ENCODE measurements around the gene SLC16A7. TPM values are rescaled to one million over a fixed set of nuclear protein-coding genes. Genes with fewer than 3 reads are reported as not detected.
A peak's percentile ranks its signal among the peaks of the same experiment; 100 is the strongest.

Gene SLC16A7
- total RNA-seq, 1 donor from 2014 or later, result 1.8 TPM

DNA sequence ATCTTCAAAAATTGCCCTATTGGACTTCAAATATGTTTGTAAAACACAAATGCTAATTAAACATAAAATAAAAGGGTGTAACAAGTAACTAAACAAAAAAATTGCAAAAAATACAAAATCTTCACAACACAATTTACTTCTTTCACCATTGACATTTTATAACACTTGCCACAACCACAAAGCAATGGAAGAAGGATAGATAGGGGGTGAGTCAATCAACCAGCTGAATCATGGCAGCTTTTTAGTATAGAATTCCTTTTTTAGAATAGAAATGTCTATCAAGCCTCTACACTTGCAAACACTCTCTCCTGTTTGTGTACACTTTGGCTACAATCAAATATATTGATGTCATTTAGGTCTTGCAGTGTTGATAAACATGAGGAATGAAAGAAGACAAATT, 232.7 kb downstream of the SLC16A7 start:
- Histone ChIP-seq H3K27ac (no peak overlapping the region), H3K79me2 (ENCODE audit: low read depth) (no peaks in the 10 kb centered on the region), H3K36me3 (no peaks in the 10 kb centered on the region), H3K9me3 (ENCODE audit: low read depth) (peaks cover 4% of the 10 kb centered on the region), H3F3A (ENCODE audit: low read depth) (no peaks in the 10 kb centered on the region), H4K20me1 (ENCODE audit: low read depth) (no peaks in the 10 kb centered on the region), H2AFZ (replicated peaks) (no peak overlapping the region), H3K9ac (no peak overlapping the region), H3K4me1 (no peaks in the 10 kb centered on the region), H3K4me3 (no peak overlapping the region), H3K4me2 (no peak overlapping the region), H3K27me3 (no peaks in the 10 kb centered on the region)
- Mint-ChIP-seq H3K4me3 (no peak overlapping the region), H3K36me3 (no peaks in the 10 kb centered on the region), H3K27me3 (ENCODE audit: insufficient read depth, low read depth) (no peaks in the 10 kb centered on the region), H3K9me3 (no peaks in the 10 kb centered on the region), H3K4me1 (no peaks in the 10 kb centered on the region), H3K27ac (no peak overlapping the region)
- TF ChIP-seq EZH2 (IDR thresholded peaks at IDR 0.05), result no peak
- no peak for TF ChIP-seq EZH2phosphoT487 (IDR thresholded peaks at IDR 0.05)
- TF ChIP-seq, protein P1, sequence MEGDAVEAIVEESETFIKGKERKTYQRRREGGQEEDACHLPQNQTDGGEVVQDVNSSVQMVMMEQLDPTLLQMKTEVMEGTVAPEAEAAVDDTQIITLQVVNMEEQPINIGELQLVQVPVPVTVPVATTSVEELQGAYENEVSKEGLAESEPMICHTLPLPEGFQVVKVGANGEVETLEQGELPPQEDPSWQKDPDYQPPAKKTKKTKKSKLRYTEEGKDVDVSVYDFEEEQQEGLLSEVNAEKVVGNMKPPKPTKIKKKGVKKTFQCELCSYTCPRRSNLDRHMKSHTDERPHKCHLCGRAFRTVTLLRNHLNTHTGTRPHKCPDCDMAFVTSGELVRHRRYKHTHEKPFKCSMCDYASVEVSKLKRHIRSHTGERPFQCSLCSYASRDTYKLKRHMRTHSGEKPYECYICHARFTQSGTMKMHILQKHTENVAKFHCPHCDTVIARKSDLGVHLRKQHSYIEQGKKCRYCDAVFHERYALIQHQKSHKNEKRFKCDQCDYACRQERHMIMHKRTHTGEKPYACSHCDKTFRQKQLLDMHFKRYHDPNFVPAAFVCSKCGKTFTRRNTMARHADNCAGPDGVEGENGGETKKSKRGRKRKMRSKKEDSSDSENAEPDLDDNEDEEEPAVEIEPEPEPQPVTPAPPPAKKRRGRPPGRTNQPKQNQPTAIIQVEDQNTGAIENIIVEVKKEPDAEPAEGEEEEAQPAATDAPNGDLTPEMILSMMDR (IDR thresholded peaks at IDR 0.05), result no peak
- no peak for DNase-seq (ENCODE audit: low spot score)

DNA sequence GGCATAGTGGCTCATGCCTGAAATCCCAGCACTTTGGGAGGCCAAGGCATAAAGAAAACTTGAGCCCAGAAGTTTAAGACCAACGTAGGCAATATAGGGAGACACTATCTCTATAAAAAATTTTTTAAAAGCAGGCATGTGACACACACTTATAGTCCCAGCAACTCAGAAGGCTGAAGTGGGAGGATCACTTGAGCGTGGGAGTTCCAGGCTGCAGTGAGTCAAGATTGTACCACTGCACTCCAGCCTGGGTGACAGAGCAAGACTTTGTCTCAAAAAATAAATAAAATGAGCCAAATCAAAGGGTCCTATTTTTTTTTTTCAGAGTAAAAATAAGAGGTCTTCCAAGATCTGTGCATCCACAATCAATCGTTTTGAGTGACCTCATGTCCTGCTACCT, 237.6 kb downstream of the SLC16A7 start:
- DNase-seq (ENCODE audit: low spot score), result no peak
- Mint-ChIP-seq H3K9me3 (no peaks in the 10 kb centered on the region), H3K27me3 (ENCODE audit: insufficient read depth, low read depth) (no peaks in the 10 kb centered on the region), H3K4me3 (no peak overlapping the region), H3K27ac (no peak overlapping the region), H3K4me1 (no peaks in the 10 kb centered on the region), H3K36me3 (no peaks in the 10 kb centered on the region)
- Histone ChIP-seq H3K9ac (no peak overlapping the region), H3K27ac (no peak overlapping the region), H2AFZ (replicated peaks) (no peak overlapping the region), H3K4me3 (no peak overlapping the region), H3K4me2 (no peak overlapping the region), H3K36me3 (no peaks in the 10 kb centered on the region), H3K79me2 (ENCODE audit: low read depth) (no peaks in the 10 kb centered on the region), H3K4me1 (no peaks in the 10 kb centered on the region), H4K20me1 (ENCODE audit: low read depth) (no peaks in the 10 kb centered on the region), H3F3A (ENCODE audit: low read depth) (no peaks in the 10 kb centered on the region), H3K27me3 (no peaks in the 10 kb centered on the region), H3K9me3 (ENCODE audit: low read depth) (no peaks in the 10 kb centered on the region)
- no peak for TF ChIP-seq EZH2 (IDR thresholded peaks at IDR 0.05)
- TF ChIP-seq, protein P1 (IDR thresholded peaks at IDR 0.05), result no peak
- no peak for TF ChIP-seq EZH2phosphoT487 (IDR thresholded peaks at IDR 0.05)

DNA sequence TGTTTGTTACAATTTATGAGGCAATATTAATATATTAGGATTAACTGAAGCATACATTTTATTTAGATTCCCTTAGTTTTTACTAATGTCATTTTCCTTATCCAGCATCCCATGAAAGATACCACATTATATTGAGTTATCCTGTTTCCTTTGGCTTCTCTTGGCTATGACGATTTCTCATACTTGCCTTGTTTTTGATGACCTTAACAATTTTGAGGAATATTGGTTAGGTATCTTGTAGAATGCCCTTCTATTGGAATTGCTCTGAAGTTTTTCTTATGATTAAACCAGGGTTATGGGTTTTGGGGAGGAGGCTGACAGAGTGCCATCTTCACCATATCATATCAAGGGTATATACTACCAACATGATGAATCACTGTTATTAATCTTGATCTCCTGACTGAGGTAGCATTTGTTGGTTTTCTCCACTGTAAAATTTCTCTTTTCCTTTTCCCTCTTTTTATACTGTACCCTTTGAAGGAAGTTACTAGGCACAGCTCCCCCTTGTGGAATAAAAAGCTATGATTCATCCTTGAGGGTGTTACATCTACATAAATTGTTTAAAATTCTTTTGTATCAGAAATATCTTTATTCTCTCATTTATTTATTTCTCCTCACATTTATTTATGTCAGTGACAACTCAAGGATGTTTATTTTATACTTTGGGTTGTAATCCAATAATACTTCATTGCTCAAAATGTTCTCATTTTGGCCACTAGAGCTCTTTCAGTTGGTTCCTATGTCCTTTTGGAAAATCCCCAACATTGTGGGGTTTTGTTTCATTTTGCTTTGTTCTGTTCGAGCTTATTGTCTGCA, 239.0 kb downstream of the SLC16A7 start:
- H3K9me3 Mint-ChIP-seq, result no peaks in the 10 kb centered on the region
- H3K4me1 Mint-ChIP-seq, result no peaks in the 10 kb centered on the region
- Histone ChIP-seq H3K9me3 (ENCODE audit: low read depth) (no peaks in the 10 kb centered on the region), H2AFZ (replicated peaks) (no peak overlapping the region), H3K4me2 (no peak overlapping the region), H3K4me1 (no peaks in the 10 kb centered on the region), H3K27ac (no peak overlapping the region), H3K79me2 (ENCODE audit: low read depth) (no peaks in the 10 kb centered on the region), H4K20me1 (ENCODE audit: low read depth) (no peaks in the 10 kb centered on the region), H3F3A (ENCODE audit: low read depth) (no peaks in the 10 kb centered on the region), H3K27me3 (no peaks in the 10 kb centered on the region), H3K36me3 (no peaks in the 10 kb centered on the region), H3K9ac (no peak overlapping the region), H3K4me3 (no peak overlapping the region)
- no peaks in the 10 kb centered on the region for H3K36me3 Mint-ChIP-seq
- no peak overlapping the region for H3K27ac Mint-ChIP-seq
- no peak for TF ChIP-seq EZH2 (IDR thresholded peaks at IDR 0.05)
- TF ChIP-seq, protein P1 (IDR thresholded peaks at IDR 0.05), result peak; percentile 71
- DNase-seq (ENCODE audit: low spot score), result peak; percentile 31
- H3K27me3 Mint-ChIP-seq (ENCODE audit: insufficient read depth, low read depth), result no peaks in the 10 kb centered on the region
- H3K4me3 Mint-ChIP-seq, result no peak overlapping the region

Small RNA genes lying within 50 kb of the gene (small RNA-seq; reads per million reads assigned to genes)
- gene AC079905.2 (not detected), gene RNU4-20P (not detected)
